Heart left ventricle (tissue), 13 donors: ENCODE results near the gene XIRP1.

Experiments
- CTCF ChIP-seq, 12 donors: fragments of 200-600 bp; sonication (generic) in 4 of 12; IDR thresholded peaks; one replicate each; pipeline versions ENCODE4 v1.5.0 to v1.8.0; 2018 to 2022; ENCODE audit warnings: antibody characterized with exemption in 12 of 12, mild to moderate bottlenecking in 5 of 12
- POLR2A ChIP-seq, 2 donors: fragments of 450-650 bp; IDR thresholded peaks; one replicate each; pipeline ENCODE4 v1.6.1; 2017; ENCODE audit warnings: antibody characterized with exemption in 2 of 2, mild to moderate bottlenecking in 2 of 2, moderate library complexity in 2 of 2
- donor health status: ischemic (EF 13 %, LVEDD 7.1; RV severe dilation, severe dysfunction).
- donor health status: DM: no; HTN: yes; CAD: no.
- donor health status: DM: no; HTN: no; CAD: no.
- donor health status: ischemic (EF 25% LVEDD 6.9; RV normal size, moderate dysfunction).
- donor health status: ischemic (EF 25% LVEDD 5.7; RV mildly dilated, moderate dysfunction).
- donor health status: ischemic (EF 35%, LVEDD 5.7; RV mildly dilated, moderate dysfunction).
- donor health status: nonischemic (EF 11% LVEDD 7.7; RV severe dilation, severe dysfunction).
- donor health status: DM: yes; HTN: yes; CAD: no.
- donor health status: PGD.
- donor health status: ischemic (EF 29% LVEDD 5.4; RV normal size, mild dysfunction).
- donor health status: nonischemic (EF 23%, LVEDD 6.1; RV moderate dilation, normal function).

- TF ChIP-seq POLR2A (IDR thresholded peaks at IDR 0.05): peak in 1 of 2 donors; percentile 9
- TF ChIP-seq CTCF (IDR thresholded peaks at IDR 0.05): no peak
Observed at GRCh38 chr3:39146611-39147591, 45.5 kb downstream of the XIRP1 start.
